Measurements from ENCODE around the gene KLF15. TPM values are rescaled to one million over a fixed set of nuclear protein-coding genes. Genes with fewer than 3 reads are reported as not detected.

The KLF15 gene
- total RNA-seq, 1 donor from 2014 or later, result 0.74 TPM

GRCh38 chr3:126380011-126380768 lies 23.0 kb upstream of the KLF15 start:
- Mint-ChIP-seq H3K36me3 (ENCODE audit: unreplicated experiment) (no peaks in the 10 kb centered on the region), H3K4me3 (ENCODE audit: unreplicated experiment) (no peak overlapping the region), H3K27me3 (ENCODE audit: unreplicated experiment) (peaks cover 3% of the 10 kb centered on the region), H3K27ac (ENCODE audit: unreplicated experiment) (no peak overlapping the region), H3K4me1 (ENCODE audit: low read depth, unreplicated experiment) (peaks cover 4% of the 10 kb centered on the region), H3K9me3 (ENCODE audit: unreplicated experiment) (peaks cover 5% of the 10 kb centered on the region)
- no peak for TF ChIP-seq CTCF (IDR thresholded peaks at IDR 0.05; ENCODE audit: partially characterized antibody, unreplicated experiment)
- no peak for DNase-seq

- Mint-ChIP-seq H3K36me3 (ENCODE audit: unreplicated experiment) (no peaks in the 10 kb centered on the region), H3K4me3 (ENCODE audit: unreplicated experiment) (no peak overlapping the region), H3K27me3 (ENCODE audit: unreplicated experiment) (peaks cover 3% of the 10 kb centered on the region), H3K27ac (ENCODE audit: unreplicated experiment) (no peak overlapping the region), H3K4me1 (ENCODE audit: low read depth, unreplicated experiment) (peaks cover 4% of the 10 kb centered on the region), H3K9me3 (ENCODE audit: unreplicated experiment) (peaks cover 5% of the 10 kb centered on the region)
- no peak for DNase-seq
- no peak for TF ChIP-seq CTCF (IDR thresholded peaks at IDR 0.05; ENCODE audit: partially characterized antibody, unreplicated experiment)
Observed at GRCh38 chr3:126378341-126378751, 21.1 kb upstream of the KLF15 start.

GRCh38 chr3:126377211-126377610 lies 20.0 kb upstream of the KLF15 start:
- Mint-ChIP-seq H3K27me3 (ENCODE audit: unreplicated experiment) (peaks cover 4% of the 10 kb centered on the region), H3K27ac (ENCODE audit: unreplicated experiment) (no peak overlapping the region), H3K36me3 (ENCODE audit: unreplicated experiment) (no peaks in the 10 kb centered on the region), H3K4me3 (ENCODE audit: unreplicated experiment) (no peak overlapping the region), H3K9me3 (ENCODE audit: unreplicated experiment) (peaks cover 4% of the 10 kb centered on the region), H3K4me1 (ENCODE audit: low read depth, unreplicated experiment) (peaks cover 4% of the 10 kb centered on the region)
- DNase-seq, result no peak
- TF ChIP-seq CTCF (IDR thresholded peaks at IDR 0.05; ENCODE audit: partially characterized antibody, unreplicated experiment), result no peak

- TF ChIP-seq CTCF (IDR thresholded peaks at IDR 0.05; ENCODE audit: partially characterized antibody, unreplicated experiment), result no peak
- peaks cover 6% of the 10 kb centered on the region for H3K9me3 Mint-ChIP-seq (ENCODE audit: unreplicated experiment)
- H3K36me3 Mint-ChIP-seq (ENCODE audit: unreplicated experiment), result peaks cover 6% of the 10 kb centered on the region
- DNase-seq, result no peak
- peaks cover 7% of the 10 kb centered on the region for H3K27me3 Mint-ChIP-seq (ENCODE audit: unreplicated experiment)
- H3K4me3 Mint-ChIP-seq (ENCODE audit: unreplicated experiment), result no peak overlapping the region
- no peak overlapping the region for H3K27ac Mint-ChIP-seq (ENCODE audit: unreplicated experiment)
- H3K4me1 Mint-ChIP-seq (ENCODE audit: low read depth, unreplicated experiment), result peaks cover 3% of the 10 kb centered on the region
Observed at GRCh38 chr3:126376444-126376843, 19.2 kb upstream of the KLF15 start.

- Mint-ChIP-seq H3K4me3 (ENCODE audit: unreplicated experiment) (no peak overlapping the region), H3K9me3 (ENCODE audit: unreplicated experiment) (peaks cover 6% of the 10 kb centered on the region), H3K36me3 (ENCODE audit: unreplicated experiment) (peaks cover 6% of the 10 kb centered on the region), H3K4me1 (ENCODE audit: low read depth, unreplicated experiment) (peaks cover 3% of the 10 kb centered on the region), H3K27ac (ENCODE audit: unreplicated experiment) (no peak overlapping the region), H3K27me3 (ENCODE audit: unreplicated experiment) (peaks cover 6% of the 10 kb centered on the region)
- DNase-seq, result peak; percentile 14
- no peak for TF ChIP-seq CTCF (IDR thresholded peaks at IDR 0.05; ENCODE audit: partially characterized antibody, unreplicated experiment)
Observed at GRCh38 chr3:126375835-126376331, 18.7 kb upstream of the KLF15 start.
